Astrocyte of the cerebellum (primary cell): ENCODE measurements around the gene RFTN1.

Source experiments
- DNase-seq: peaks from one replicate; pipeline ENCODE4 v3.0.0-alpha.2; 2011; ENCODE audit warnings: low read depth
- H3K4me3 ChIP-seq: 2 replicates; pipeline ENCODE4 v1.5.1; 2011; ENCODE audit warnings: mild to moderate bottlenecking, low read depth, low read length, moderate library complexity
- CTCF ChIP-seq: IDR thresholded peaks from 2 replicates; pipeline ENCODE4 v1.5.1; 2012; ENCODE audit warnings: low read length, low read depth, moderate library complexity, mild to moderate bottlenecking; ENCODE audit errors: missing control alignments
- in situ Hi-C: cut with HindIII; loops from 2 replicates; pipeline ENCODE4 v1.10.0; 2017; ENCODE audit warnings: low sequenced_read_pairs

RFTN1 gene

GRCh38 chr3:16302082-16302631 is 211.3 kb downstream of the RFTN1 start:
- no peak for TF ChIP-seq CTCF
- DNase-seq: no peak
- H3K4me3 ChIP-seq: no peak overlapping the region
- in situ Hi-C loops: no loop called here

- no peak for DNase-seq
- no peak for TF ChIP-seq CTCF
- no peak overlapping the region for H3K4me3 ChIP-seq
- in situ Hi-C loops: no loop called here
Measured at GRCh38 chr3:16301507-16301906, 212.0 kb downstream of the RFTN1 start.

DNA sequence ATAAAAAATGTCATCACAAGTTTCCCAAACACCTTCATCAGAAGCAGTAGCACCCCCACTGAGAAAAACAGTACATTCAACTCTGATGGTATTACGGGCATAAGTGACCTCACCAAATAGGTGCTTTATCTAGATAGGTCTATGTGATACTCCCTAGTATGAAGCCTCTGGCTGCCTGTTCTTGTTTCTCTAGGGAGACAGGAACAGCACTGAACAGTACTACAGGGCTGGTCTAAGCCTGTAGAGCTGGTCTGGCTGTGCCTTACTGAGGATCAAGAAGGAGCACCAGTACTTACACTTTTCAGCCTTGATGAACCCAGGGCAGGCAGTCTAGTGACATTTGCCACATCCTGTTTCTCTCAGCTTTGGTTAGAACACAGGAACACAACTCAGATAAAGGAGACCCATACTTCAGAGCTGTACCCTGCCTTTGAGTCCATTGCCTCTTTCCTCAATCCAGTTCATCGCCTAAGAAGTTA is 212.6 kb downstream of the RFTN1 start:
- no peak overlapping the region for H3K4me3 ChIP-seq
- no peak for DNase-seq
- in situ Hi-C loops: no loop called here
- no peak for TF ChIP-seq CTCF

GRCh38 chr3:16300307-16300706 is 213.2 kb downstream of the RFTN1 start:
- DNase-seq: no peak
- in situ Hi-C loops: no loop called here
- no peak overlapping the region for H3K4me3 ChIP-seq
- no peak for TF ChIP-seq CTCF

GRCh38 chr3:16299746-16300145 is 213.8 kb downstream of the RFTN1 start:
- in situ Hi-C loops: no loop called here
- no peak overlapping the region for H3K4me3 ChIP-seq

GRCh38 chr3:16298891-16299290 is 214.6 kb downstream of the RFTN1 start:
- no peak overlapping the region for H3K4me3 ChIP-seq
- no peak for TF ChIP-seq CTCF
- DNase-seq: no peak
- in situ Hi-C loops: no loop called here

More at GRCh38 chr3:16299746-16300145, 213.8 kb downstream of the RFTN1 start:
- DNase-seq: no peak
- TF ChIP-seq CTCF: no peak
